ENCODE results near the gene CTF1. TPM values are rescaled to one million over a fixed set of nuclear protein-coding genes. Genes with fewer than 3 reads are reported as not detected.
A peak's percentile ranks its signal among the peaks of the same experiment; 100 is the strongest.
"Not testable (repeated sequence)": the region's sequence is repeated elsewhere in the genome, so short reads cannot be mapped to it uniquely, and the experiment has no call there.

CTF1 gene, protein sequence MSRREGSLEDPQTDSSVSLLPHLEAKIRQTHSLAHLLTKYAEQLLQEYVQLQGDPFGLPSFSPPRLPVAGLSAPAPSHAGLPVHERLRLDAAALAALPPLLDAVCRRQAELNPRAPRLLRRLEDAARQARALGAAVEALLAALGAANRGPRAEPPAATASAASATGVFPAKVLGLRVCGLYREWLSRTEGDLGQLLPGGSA
- 0.41 TPM for total RNA-seq

DNA sequence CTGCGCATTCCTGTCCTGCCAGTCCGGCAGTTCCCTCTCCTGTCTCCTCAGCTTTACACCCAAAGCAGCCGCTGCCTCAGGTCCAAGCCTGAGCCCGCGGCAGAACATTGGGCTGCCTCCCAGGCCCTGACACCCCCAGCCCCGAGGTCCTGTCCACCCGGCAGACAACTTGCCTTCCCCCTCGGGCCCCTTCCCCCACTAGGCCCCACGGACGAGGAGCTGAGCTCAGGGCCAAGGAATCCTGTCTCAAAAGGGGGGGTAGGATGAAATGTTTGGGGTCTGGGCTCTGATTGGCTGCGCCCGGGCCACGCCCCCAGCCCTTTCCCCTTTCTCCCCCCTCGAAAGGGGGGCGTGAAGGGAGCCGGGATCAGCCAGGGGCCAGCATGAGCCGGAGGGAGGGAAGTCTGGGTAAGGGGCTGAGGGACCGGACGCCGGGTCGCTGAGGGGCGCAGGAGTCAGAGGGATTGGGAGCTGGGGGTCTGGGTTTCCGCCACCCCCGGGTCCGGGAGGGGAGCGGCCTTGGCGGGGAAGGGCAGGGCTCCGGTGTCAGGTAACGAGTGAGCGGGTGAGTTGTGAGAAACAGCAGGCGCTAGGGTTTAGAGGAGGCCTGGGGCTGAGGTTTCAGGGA, at the start of gene CTF1:
Gene CTF1, plus strand, starts transcription at position 354 of the 628 bp plus-strand sequence. Its CDS starts 30 bp downstream, at position 384.
- DNase-seq (ENCODE audit: low spot score in 2 of 2) = peak in 1 of 2 donors; percentile 57

DNA sequence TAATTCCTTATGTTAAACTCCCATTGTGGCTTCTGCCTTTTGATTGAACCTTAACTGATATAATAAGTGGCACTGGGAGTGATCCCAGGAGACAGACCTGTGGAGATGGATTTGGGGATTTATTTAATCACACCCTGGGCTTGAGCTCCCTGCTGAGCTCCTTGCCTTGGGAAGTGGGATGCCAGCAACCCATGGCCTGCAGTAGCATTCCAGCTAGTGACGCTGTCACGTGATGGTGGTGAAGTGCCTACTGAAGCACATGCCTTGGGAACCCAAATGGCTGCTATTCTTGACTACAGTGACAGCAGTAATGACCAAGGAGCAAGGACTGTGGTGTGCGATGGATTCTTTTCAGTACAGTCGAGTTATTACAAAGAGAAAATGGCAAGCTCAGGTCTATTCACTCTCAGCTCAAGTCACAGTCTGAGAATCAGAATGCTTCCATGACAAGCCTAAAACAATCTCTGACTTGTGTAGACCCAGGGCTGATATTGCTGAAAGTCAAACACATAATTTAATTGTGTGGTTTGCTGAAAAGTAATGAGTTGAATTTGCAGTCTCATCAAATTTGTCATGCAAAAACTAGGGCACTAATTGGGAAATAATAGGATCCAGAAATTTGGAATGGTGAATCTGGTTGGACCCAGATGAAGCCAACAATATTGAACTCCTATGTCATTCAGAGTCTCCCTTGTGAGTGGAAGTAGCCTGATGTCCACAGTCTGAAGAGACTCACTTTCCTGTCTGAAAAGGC, 49.6 kb upstream of the CTF1 start:
- no peak for DNase-seq (ENCODE audit: low spot score in 2 of 2)
- FAIRE-seq = no peak

More for the DNA sequence above, at the start of gene CTF1:
- no peak for FAIRE-seq

DNA sequence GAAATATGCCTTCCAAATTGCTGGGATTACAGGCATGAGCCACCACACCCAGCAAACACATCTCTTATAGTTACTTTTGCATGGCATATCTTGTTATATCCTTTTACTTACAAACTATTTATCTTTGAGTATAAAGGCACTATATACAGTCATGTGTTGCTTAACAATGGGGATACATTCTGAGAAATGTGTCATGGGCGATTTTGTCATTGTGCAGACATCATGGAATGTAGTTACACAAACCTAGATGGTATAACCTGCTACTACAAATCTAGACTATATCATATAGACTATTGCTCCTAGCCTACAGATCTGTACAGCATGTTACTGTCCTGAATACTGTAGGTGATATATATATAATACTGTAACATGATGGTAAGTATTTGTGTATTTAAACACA, 46.2 kb upstream of the CTF1 start:
- FAIRE-seq (no peak), DNase-seq (ENCODE audit: low spot score in 2 of 2) (no peak)

DNA sequence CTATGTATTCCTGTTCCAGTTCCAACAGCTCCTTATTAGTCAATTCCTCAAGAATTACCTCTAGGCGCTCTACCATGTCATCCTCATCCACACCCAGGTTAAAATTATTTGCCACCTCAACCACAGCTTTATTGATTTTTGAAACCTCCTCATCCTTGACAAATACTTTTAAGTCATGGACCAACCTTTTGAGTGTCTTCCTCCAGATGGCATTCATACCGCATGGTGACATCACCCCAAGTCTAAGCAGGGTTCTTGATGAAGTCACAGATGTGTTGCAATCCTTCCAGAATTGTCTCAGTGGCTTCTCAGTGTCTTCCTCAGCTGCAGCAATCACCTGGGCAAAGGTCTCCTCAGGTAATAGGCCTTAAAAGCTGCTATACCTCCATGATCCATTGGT, 42.7 kb upstream of the CTF1 start:
- no peak for DNase-seq (ENCODE audit: low spot score in 2 of 2)
- FAIRE-seq = no peak

DNA sequence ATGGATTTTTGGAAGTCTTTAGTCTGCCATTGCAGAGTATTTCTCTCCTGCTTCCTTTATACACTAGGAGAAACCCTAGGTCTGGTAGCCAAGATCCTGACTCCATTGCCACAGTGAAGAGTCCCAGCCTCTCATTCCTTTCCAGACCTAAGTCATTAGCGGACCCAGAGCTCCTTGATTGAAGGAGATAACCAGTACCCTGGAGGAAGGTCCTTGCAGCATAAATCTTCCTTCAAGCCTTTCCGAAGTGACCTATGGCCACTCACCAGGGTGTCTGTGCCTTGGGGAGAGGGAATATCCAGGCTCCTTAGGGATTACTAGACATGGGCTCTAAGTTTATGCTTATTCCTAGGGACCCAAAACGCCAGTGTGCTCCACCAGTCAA, 38.3 kb upstream of the CTF1 start:
- no peak for DNase-seq (ENCODE audit: low spot score in 2 of 2)
- FAIRE-seq = no peak

DNA sequence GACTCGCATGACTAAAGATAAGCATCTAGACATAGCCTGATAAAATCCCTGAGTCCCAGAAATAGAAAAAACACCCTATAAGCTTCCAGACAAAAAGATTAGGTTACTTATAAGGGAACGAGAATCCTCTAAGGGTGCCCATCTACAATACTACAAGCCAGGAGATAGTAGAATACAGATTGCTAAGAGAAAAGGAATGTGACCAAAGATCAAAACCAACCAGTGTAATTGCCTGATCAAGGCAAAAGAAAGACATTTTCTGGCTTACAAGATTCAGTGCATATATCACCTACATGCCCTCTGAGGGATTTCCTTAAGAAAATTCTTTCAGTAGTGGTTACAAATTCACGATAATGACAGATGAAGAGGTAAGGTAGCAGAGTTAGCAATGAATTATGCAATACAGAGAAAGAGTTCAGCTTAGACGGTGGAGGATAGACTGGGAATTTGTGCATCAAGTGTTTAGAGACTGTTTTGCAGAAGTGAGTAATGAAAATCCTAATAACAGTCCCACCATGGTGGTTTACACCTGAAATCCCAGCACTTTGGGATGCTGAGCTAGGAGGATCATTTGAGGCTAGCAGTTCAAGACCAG, 37.5 kb upstream of the CTF1 start:
- FAIRE-seq = no peak
- no peak for DNase-seq (ENCODE audit: low spot score in 2 of 2)

DNA sequence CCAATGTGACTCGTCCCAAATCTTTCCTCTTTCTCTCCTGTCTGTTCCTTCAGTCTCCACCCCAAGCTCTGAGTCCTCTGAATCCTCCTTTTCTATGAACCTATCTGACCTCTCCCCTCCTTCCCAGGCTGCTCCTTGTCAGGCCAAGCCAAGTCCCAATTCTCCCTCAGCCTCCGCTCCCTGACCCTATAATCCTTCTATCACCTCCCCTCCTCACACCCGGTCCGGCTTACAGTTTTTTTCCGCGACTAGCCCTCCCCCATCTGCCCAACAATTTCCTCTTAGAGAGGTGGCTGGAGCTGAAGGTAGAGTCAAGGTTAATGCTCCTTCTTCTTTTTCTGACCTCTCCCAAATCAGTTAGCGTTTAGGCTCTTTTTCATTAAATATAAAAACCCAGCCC, 35.7 kb upstream of the CTF1 start:
- not testable (repeated sequence) for FAIRE-seq; DNase-seq (ENCODE audit: low spot score in 2 of 2)

DNA sequence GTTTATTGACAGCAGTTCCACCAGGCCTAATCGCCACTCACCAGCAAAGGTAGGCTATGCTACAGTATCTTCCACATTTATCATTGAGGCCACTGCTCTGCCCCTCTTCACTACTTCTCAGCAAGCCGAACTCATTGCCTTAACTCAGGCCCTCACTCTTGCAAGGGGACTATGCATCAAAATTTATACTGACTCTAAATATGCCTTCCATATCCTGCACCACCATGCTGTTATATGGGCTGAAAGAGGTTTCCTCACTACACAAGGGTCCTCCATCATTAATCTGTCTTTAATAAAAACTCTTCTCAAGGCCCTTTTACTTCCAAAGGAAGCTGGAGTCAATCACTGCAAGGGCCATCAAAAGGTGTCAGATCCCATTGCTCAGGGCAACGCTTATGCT, 33.2 kb upstream of the CTF1 start:
- FAIRE-seq; DNase-seq (ENCODE audit: low spot score in 2 of 2): not testable (repeated sequence)

DNA sequence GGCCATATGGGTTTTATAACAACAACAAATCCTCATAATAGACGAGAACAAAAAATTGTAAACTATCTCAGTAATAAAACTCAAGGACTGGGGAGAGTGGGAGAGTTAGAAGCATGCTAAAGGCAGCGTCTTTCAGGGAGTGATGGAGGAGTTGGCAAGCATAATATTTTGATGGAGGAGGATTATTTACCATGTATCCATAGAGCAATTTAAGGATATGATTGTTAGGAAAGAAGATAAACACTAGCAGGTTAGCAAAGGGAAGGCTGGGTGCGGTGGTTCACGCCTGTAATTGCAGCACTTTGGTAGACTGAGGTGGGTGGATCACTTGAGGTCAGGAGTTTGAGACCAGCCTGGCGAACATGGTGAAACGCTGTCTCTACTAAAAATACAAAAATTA, 30.4 kb upstream of the CTF1 start:
- no peak for FAIRE-seq
- DNase-seq (ENCODE audit: low spot score in 2 of 2) = no peak

DNA sequence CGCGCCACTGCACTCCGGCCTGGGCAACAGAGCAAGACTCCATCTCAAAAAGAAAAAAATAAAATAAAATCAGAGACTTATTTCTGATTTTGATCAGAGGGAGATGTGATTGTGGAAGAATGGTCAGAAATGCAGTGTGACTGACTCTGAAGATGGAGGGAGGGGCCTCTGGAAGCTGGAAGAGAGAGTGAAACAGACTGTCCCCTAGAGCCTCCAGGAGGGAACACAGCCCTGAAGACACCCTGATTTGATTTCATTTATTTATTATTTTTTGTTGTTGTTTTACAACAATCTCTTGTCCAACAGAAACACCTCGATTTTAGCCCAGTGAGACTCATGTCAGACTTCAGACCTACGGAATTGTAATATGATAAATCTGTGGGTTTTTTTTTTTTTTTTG, 28.7 kb upstream of the CTF1 start:
- DNase-seq (ENCODE audit: low spot score in 2 of 2) = no peak
- FAIRE-seq = no peak

DNA sequence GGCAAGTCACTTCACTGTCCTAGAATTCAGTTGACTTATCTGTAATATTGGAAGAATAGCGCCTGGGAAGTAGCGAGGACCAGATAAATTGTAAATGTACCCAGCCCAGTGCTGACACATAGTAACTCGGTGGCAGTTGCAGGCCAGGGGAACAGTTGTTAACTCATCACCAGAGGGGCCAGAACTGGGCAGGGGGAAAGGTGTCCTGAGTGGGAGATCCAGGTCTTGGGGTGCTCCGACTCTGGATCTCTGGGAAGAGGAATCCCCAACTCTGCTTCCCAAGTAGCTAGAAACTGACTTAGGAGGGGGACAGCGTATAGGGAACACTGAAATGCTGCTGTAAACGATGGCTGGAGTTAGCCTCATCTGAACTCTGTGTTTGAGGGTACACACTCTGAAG, 25.5 kb upstream of the CTF1 start:
- no peak for FAIRE-seq
- DNase-seq (ENCODE audit: low spot score in 2 of 2) = no peak

DNA sequence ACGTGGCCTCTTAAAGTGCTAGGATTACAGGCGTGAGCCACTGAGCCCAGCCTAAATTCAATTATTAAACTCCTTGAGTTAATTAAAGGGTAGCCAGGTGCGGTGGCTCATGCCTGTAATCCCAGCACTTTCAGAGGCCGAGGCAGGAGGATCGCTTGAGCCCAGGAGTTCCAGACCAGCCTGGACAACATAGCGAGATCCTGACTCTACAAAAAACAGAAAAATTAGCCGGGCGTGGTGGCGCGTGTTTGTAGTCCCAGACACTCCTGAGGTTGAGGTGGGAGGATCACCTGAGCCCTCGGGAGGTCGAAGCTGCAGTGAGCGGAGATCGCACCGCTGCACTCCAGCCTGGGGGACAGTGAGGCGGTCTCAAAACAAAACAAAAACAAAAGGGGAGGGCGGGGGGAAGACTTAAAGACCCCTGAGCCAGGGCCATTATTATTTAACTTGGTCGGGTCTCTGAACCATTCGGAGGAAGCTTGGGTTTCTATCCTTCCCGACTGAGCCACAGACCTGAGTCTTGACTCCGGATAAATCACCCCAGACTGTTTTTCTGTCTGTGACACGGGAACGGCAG, 22.1 kb upstream of the CTF1 start:
- FAIRE-seq (no peak), DNase-seq (ENCODE audit: low spot score in 2 of 2) (no peak)

DNA sequence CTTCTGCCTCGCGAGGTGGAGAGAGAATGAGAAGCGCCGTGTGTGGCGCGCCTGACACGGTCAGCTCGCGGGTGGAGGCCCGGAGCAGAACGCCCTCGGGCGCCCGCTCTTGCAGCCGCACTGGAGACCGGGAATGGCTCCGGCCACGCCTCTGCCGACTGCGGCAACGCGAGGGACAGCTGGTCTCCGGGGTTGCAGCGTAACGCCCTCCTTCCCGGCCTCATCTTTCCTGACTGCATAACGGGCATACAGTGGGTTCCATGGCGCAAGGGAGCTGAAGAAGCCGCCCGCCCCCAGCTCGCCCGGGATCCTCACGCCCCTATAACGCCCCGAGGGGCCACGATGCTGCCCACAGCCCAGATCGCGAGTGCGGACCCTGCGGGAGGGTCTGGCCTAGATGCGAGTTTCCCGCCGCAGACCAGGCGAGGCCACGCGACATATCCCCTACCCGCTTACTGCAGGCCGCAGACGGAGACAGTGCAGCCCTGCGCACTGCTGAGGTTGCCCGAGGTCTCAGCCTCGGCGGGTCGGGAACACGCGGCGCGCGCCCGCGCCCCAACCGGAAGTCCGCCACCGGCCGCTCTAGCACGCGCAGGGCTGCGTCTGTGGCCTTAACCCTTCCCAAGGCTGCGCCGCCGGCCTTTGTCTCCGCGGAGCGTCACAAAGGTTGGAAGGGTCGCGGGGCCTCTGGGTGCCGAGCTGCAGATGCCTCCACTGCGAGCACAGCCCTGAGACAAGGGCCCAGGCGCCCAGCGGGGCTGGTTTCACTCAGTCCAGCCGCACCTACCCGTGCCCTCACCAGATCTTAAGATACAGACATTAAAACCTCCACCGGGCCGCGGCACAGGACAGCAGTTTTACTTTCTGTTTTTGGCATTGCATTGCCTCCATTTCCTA, 21.3 kb upstream of the CTF1 start:
- FAIRE-seq (no peak), DNase-seq (ENCODE audit: low spot score in 2 of 2) (peak; percentile 88 to 92)

DNA sequence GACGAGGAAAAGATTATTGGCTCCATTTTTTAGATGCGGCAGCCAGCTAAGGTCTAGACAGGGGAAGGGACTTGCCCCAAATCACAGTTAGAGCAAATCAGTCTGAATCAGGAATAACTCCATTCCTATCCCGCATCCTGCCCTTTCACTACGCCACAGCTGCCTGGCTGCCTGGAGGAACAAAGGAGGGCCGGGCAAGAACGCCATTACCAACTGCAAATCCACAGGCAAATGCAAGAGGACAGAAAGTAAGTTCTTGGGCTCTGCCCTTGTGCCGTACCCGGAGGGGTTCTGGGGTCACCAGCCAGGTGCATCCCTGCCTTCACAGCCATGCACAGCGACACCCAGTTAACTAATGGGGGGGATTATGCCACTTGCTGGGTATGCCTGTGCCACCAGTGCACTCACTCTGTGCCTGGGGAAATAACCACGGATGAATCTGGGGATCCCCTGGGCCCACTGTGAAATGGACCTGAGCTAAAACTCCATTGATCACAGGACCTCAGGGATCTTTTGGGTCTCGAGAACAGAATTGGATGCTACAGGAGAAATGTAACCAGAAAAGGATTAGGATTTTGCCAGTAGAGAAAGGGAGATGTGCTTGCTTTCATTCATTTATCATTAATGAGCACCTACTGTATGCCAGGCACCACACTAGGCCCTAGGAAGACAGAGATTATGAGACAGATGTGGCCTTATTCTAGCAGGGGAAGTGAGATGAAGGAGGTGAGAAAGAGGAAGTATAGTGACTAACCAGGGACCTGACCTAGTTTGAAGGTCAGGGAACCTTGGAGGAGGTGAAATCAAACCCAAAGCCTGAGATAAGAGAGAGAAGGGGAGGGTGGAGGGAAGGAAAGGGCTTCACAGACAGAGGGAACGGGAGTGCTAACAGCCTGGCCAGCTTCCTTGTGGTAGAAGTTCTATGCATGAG, 20.3 kb upstream of the CTF1 start:
- FAIRE-seq = no peak
- no peak for DNase-seq (ENCODE audit: low spot score in 2 of 2)

DNA sequence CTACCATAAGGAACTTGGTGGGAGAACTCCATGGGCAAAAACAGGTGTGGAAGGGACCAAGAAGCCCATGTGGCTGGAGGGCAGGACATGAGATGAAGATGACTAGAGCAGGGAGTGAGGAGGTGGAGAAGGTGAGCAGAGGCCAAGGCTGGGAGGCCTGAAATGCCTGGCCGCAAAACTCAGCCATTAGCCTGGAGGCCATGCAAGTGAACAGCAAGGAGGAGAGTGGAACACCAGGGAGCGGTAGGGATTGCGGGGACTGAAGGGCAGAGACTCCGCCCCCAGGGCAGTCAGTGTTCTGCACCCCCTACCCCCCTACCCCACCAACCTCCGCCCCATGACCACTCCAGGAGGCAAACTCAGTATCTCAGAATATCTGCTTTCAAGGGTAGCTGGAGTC, 19.5 kb upstream of the CTF1 start:
- DNase-seq (ENCODE audit: low spot score in 2 of 2) (no peak), FAIRE-seq (no peak)

DNA sequence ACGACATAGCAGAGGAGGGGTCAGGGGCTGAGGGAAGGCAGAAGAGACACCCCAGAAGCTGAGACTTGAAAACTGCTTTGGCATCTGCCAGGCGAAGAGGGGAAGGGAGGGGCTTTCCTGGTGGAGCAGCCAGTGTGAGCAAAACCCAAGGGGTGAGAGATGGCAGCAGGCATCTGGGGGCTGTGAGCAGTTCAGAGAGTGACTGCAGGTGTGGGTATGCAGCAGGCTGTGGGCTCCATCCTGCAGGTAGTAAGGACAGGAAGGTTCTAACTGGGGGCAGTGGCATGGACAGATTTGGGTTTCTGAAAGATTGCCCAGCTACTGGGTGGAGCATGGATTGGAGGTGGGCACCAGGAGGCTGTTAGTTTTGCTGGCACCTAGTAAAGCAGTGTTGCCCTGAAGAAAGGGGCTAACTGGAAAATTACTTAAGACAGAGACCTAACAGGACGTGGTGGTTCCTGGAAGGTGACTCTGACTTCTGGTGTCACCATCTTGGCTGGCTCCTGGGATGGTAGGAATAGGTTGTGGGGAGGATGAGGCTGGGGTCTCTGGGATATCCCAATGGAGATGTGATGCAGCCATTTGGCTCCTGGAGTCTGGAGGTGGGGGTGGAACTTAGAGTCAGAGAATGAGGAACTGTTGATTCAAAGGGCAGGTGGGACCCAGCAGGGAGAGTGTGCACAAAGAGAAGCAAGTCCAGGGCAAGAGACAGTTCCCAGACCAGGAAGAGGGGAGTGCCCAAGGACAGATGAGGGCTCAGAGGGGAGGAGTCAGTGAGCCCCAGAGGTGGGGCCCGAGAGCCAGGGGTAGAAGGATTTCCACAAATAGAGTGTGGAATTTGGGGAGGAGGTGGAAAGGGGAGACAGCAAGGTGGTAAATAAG, 13.7 kb upstream of the CTF1 start:
- FAIRE-seq (no peak), DNase-seq (ENCODE audit: low spot score in 2 of 2) (no peak)

DNA sequence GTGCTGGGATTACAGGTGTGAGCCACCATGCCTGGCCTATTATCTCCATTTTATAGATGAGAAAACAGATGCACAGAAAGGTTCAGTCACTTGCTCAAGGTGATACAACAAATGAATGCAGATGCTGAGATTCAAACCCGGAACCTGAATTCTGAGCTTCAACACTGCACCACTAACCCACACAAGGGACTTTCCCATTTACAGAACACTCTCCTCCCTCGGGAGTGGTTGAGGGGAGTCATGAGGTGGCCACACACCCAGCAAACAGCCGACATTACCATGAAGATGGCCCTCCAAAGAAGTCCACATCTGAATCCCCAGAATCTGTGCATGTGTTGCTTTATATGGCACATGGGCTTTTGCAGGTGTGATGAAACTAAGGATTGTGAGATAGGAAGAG, 11.7 kb upstream of the CTF1 start:
- FAIRE-seq = no peak
- no peak for DNase-seq (ENCODE audit: low spot score in 2 of 2)

DNA sequence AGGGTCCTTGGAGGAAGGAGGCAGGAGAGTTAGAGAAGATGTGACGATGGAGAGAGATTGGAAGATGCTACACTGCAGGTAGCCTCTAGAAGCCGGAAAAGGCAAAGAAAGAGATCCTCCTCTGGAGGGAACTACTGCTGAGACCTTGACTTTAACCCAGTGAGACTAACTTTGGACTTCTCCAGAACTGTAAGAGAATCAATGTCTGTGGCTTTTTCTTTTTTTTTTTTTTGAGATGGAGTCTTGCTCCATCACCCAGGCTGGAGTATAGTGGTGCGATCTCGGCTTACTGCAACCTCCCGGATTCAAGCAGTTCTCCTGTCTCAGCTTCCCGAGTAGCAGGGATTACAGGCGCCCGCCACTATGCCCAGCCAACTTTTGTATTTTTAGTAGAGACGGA, 11.2 kb upstream of the CTF1 start:
- DNase-seq (ENCODE audit: low spot score in 2 of 2) = no peak
- FAIRE-seq = no peak
